WERI-Rb-1 (cell line): ENCODE data around the gene LRRC2.
A peak's percentile ranks its signal among the peaks of the same experiment; 100 is the strongest.

Experiments
- DNase-seq: peaks from one replicate; pipeline ENCODE4 v3.0.0-alpha.2; 2020
- H3K27ac ChIP-seq: fragments of 250-450 bp; sonication (Bioruptor Pico); 2 replicates; pipeline ENCODE4 v1.5.1; 2020; ENCODE audit warnings: mild to moderate bottlenecking, moderate library complexity
- H3K27me3 ChIP-seq: fragments of 250-450 bp; sonication (Bioruptor Pico); 2 replicates; pipeline ENCODE4 v1.5.1; 2021; ENCODE audit warnings: mild to moderate bottlenecking, low read depth, moderate library complexity; ENCODE audit not compliant: insufficient read depth, severe bottlenecking
- H3K36me3 ChIP-seq: fragments of 250-450 bp; sonication (Bioruptor Pico); 2 replicates; pipeline ENCODE4 v1.5.1; 2020; ENCODE audit warnings: mild to moderate bottlenecking, moderate library complexity
- H3K4me3 ChIP-seq: 2 replicates; pipeline ENCODE4 v1.5.1; 2011; ENCODE audit warnings: low read depth, mild to moderate bottlenecking, control low read depth, low read length
- H3K9me3 ChIP-seq: fragments of 250-450 bp; sonication (Bioruptor Pico); 2 replicates; pipeline ENCODE4 v1.5.1; 2021; ENCODE audit warnings: mild to moderate bottlenecking, moderate library complexity; ENCODE audit not compliant: severe bottlenecking
- TF ChIP-seq, protein P1 (sequence below): IDR thresholded peaks from 2 replicates; pipeline ENCODE4 v1.5.1; 2011; ENCODE audit warnings: low read depth, mild to moderate bottlenecking, control low read depth, inconsistent platforms, low read length

LRRC2 gene, protein sequence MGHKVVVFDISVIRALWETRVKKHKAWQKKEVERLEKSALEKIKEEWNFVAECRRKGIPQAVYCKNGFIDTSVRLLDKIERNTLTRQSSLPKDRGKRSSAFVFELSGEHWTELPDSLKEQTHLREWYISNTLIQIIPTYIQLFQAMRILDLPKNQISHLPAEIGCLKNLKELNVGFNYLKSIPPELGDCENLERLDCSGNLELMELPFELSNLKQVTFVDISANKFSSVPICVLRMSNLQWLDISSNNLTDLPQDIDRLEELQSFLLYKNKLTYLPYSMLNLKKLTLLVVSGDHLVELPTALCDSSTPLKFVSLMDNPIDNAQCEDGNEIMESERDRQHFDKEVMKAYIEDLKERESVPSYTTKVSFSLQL

DNA sequence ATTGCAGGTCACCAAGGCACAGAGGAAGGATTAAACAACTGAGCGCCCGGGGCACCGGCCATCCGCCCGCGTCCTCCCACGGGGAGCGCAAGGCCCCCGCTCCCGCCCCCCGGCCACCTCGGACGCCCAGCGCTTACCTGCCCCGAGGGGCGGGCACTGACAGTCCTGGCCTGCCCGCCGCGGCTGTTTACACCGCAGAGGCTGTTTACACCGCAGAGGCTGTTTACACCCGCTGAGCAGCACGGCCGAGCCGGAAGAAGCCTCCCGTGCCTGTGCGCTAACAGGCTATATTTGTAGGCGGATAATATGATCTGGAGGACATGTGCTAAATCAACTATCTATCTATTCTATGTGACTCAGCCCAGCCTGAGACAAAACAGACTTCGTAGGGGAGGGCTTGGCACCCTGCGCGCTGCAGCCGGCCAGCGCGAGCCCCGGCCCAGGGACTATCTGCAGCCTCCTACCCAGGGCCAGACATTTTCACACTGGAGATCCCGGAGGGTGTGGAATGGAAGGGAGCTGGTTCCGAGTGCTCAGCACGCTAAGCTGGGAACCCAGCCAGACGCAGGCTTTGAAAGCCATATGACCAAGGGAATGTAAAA lies at the start of gene LRRC2:
Gene LRRC2 (minus strand): TSS at position 263 of the 602 bp plus-strand sequence. CDS start 14,711 bp downstream, outside the sequence.
- no peaks in the 10 kb centered on the region for H3K27me3 ChIP-seq
- DNase-seq: peak; percentile 12
- no peak within 1 kb of the TSS for H3K27ac ChIP-seq
- H3K9me3 ChIP-seq: no peaks in the 10 kb centered on the region
- H3K4me3 ChIP-seq: peak within 1 kb of the TSS; percentile 46
- no peaks in the 10 kb centered on the region for H3K36me3 ChIP-seq
- TF ChIP-seq, protein P1, sequence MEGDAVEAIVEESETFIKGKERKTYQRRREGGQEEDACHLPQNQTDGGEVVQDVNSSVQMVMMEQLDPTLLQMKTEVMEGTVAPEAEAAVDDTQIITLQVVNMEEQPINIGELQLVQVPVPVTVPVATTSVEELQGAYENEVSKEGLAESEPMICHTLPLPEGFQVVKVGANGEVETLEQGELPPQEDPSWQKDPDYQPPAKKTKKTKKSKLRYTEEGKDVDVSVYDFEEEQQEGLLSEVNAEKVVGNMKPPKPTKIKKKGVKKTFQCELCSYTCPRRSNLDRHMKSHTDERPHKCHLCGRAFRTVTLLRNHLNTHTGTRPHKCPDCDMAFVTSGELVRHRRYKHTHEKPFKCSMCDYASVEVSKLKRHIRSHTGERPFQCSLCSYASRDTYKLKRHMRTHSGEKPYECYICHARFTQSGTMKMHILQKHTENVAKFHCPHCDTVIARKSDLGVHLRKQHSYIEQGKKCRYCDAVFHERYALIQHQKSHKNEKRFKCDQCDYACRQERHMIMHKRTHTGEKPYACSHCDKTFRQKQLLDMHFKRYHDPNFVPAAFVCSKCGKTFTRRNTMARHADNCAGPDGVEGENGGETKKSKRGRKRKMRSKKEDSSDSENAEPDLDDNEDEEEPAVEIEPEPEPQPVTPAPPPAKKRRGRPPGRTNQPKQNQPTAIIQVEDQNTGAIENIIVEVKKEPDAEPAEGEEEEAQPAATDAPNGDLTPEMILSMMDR: no peak

DNA sequence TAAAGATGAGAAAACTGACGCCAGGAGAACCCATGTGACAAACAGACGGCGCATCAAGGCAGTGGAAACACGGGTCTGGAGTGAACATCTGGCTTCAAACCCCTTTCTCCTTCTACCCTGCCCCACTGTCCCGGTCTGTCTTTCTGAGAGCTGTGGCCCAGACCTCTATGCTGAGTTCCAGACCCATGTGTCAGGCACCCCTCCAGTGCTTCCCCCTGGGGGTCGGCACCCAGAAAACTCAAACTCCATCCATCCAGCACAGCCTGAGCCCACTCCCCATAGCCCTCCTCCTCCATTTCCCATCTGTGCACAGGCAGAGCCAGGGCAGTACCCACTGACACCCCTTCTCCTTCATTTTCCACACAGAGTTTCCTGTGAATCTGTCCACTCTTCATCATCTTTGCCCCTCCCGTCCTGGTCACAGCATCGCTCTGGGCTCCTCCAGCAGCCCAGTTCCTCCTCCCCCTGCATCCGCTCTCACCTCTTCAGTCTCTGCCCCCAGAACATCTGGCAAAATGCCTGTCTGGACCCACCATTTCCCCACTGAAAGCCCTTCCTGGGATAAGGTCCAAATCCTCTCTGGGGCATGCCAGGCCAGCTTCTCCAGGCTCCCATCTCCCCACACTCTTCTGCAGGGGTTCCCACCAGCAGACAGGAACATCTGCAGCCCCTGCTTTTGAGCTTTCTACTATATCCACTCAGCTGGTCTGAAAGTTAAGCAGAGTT lies 49.1 kb upstream of the LRRC2 start:
- H3K36me3 ChIP-seq: no peaks in the 10 kb centered on the region
- no peak overlapping the region for H3K27ac ChIP-seq
- no peak for DNase-seq
- H3K27me3 ChIP-seq: no peaks in the 10 kb centered on the region
- no peaks in the 10 kb centered on the region for H3K9me3 ChIP-seq
- TF ChIP-seq, protein P1: no peak
- H3K4me3 ChIP-seq: no peak overlapping the region

DNA sequence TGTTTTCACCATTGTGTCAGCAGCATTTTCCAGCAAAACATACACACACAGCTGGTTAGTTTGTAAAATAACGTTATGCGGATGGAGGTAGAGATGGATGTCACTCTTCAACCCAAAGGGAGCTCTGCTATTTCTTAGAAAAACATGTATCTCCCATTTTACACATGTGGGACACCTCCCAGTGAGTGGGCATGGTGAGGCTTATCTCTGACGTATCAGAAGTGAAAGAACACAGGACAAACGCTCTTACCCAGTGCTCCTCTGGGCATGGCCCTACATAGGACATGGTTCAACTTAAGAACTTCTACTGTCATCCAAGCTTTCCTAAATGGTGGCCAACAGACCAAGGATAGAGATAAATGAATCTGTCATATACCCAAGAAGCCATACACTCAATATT lies 48.3 kb upstream of the LRRC2 start:
- Histone ChIP-seq H3K27ac (no peak overlapping the region), H3K4me3 (no peak overlapping the region), H3K36me3 (no peaks in the 10 kb centered on the region), H3K27me3 (no peaks in the 10 kb centered on the region), H3K9me3 (no peaks in the 10 kb centered on the region)
- DNase-seq: no peak
- TF ChIP-seq, protein P1: no peak

DNA sequence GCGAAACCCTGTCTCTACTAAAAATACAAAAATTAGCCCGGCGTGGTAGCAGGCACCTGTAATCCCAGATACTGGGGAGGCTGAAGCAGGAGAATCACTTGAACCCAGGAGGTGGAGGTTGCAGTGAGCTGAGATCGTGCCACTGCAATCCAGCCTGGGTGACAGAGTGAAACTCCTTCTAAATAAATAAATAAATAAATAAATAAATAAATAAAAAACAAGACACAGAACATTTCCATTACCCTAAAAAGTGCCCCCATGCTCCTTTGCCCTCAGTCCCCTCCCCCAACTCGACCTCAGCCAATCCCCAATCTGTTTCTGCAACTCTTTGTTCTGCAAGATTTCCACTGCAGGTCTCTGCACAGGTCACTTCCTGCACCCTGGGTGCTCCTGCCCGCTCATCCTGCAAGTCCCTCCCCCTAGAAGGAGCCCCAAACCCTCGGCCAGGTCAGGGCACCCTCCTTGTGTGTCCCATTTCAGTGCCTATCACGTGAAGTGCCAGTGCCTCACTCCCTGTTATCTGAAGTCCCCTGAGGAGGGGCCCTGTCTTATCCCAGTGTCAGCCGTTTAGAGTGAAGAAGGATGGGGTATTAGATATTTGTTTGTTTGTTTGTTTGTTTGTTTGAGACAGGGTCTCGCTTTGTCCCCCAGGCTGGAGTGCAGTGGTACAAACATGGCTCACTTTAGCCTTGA lies 47.4 kb upstream of the LRRC2 start:
- Histone ChIP-seq H3K27ac (no peak overlapping the region), H3K4me3 (no peak overlapping the region), H3K27me3 (no peaks in the 10 kb centered on the region), H3K9me3 (no peaks in the 10 kb centered on the region), H3K36me3 (no peaks in the 10 kb centered on the region)
- TF ChIP-seq, protein P1: no peak
- no peak for DNase-seq

DNA sequence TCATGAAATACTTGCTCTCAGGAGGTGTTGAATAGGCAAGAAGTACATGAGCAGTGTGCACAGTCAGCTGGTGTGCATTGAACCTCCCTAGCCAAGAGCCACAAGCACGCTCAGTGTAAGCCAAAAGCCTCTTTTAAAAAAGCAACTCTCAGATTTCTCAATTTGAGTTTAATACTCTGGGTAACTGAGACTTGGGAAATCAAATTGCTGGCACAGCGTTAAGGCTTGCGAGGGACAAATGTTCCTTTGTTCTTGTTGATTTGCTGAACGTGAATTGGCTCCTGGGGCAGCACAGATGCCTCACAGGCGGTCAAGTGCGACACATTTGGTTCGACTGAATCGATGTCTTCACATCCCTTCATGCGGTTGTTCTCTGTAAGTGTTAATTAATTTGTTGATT lies 46.2 kb upstream of the LRRC2 start, which contains the start of gene FAM240A:
Gene FAM240A (plus strand): TSS at position 202 of the 400 bp plus-strand sequence. CDS start 159 bp downstream, at position 361.
- DNase-seq: no peak
- TF ChIP-seq, protein P1: no peak
- no peaks in the 10 kb centered on the region for H3K27me3 ChIP-seq

More for the DNA sequence above, 46.2 kb upstream of the LRRC2 start, which contains the start of gene FAM240A:
- H3K9me3 ChIP-seq: no peaks in the 10 kb centered on the region
- H3K36me3 ChIP-seq: no peaks in the 10 kb centered on the region
- no peak within 1 kb of the TSS for H3K4me3 ChIP-seq
- no peak within 1 kb of the TSS for H3K27ac ChIP-seq
